ENCODE data around the gene OSBPL1A.

Gene OSBPL1A

DNA sequence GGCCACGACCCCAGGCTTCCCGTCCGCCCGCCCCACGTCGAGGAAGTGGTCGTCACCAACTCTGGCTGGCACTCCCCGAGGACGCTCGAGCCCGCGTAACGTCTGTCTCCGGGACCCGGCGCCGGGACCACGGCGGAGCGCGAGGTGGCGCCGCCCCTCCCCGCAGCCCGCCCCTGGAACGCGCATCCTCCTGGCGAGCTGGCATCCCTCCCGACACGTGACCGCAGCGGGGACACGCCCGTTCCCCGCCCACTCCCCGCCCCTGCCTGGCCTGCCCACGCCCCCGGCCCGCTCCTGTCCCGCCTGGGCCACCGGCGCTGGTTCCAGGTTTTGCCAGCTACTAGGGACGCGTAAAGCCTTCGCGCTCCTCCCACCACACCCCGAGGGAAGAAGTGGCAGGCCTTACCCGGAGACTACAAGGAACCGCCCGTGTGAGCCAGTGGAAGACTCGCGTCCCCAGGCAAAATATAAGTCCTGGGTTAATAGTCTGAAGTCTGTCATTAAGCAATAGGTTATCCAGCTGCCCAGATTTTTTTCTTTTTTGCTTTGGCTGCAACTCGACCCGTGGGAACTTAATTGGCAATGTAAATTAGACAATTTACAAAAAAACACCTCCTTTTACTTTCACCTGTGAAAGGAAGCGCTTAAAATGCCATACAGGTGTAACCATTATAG is at the start of gene OSBPL1A:
Gene OSBPL1A, minus strand, starts transcription at position 131 of the 675 bp plus-strand sequence. CDS start 20,291 bp downstream, outside the sequence.
- peak; percentile 92 to 97 for DNase-seq (ENCODE audit: low spot score in 2 of 2)
- Histone ChIP-seq H3K4me3 (peak within 1 kb of the TSS; percentile 59), H3K9me3 (no peaks in the 10 kb centered on the region), H3K36me3 (replicated peaks) (no peaks in the 10 kb centered on the region), H3K27me3 (ENCODE audit: low read depth) (no peaks in the 10 kb centered on the region), H3K4me1 (peaks cover 31% of the 10 kb centered on the region)
- in situ Hi-C loops (cut with MboI; ENCODE audit: low sequenced_read_pairs), result no loop called here

- in situ Hi-C loops (cut with MboI; ENCODE audit: low sequenced_read_pairs), result no loop called here
- no peaks in the 10 kb centered on the region for H3K4me1 ChIP-seq
These were observed 49.4 kb upstream of the OSBPL1A start for GRCh38 chr18:24446953-24447538.

DNA sequence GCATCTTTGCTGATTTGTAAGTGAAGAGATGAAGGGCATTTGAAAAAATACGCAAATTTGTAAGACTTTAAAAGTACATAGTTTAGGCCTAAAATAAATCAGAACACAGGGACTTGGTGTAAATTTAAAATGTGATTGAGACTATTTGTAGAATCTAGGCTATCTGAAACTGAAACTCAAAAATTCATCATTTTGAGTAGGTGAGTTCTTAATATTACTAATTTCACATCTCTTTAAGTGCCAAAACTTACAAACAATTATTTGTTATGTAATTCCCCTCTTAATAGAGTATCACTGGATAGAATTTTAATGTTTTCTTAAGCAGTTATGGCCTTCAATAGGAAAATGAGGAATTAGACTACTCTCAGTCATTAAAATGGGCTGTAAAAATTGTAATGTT is 48.8 kb upstream of the OSBPL1A start:
- no peak for DNase-seq (ENCODE audit: low spot score in 2 of 2)
- in situ Hi-C loops (cut with MboI; ENCODE audit: low sequenced_read_pairs), result no loop called here
- Histone ChIP-seq H3K4me1 (no peaks in the 10 kb centered on the region), H3K27me3 (ENCODE audit: low read depth) (no peaks in the 10 kb centered on the region), H3K9me3 (no peaks in the 10 kb centered on the region), H3K4me3 (no peak overlapping the region), H3K36me3 (replicated peaks) (peaks cover 73% of the 10 kb centered on the region)

More at GRCh38 chr18:24446953-24447538, 49.4 kb upstream of the OSBPL1A start:
- no peak for DNase-seq (ENCODE audit: low spot score in 2 of 2)
- no peaks in the 10 kb centered on the region for H3K27me3 ChIP-seq (ENCODE audit: low read depth)
- H3K9me3 ChIP-seq, result no peaks in the 10 kb centered on the region
- H3K4me3 ChIP-seq, result no peak overlapping the region
- H3K36me3 ChIP-seq (replicated peaks), result peaks cover 69% of the 10 kb centered on the region

GRCh38 chr18:24443870-24444269 is 46.2 kb upstream of the OSBPL1A start:
- H3K4me1 ChIP-seq, result no peaks in the 10 kb centered on the region
- no peak for DNase-seq (ENCODE audit: low spot score in 2 of 2)
- no peaks in the 10 kb centered on the region for H3K27me3 ChIP-seq (ENCODE audit: low read depth)
- H3K36me3 ChIP-seq (replicated peaks), result peaks cover 60% of the 10 kb centered on the region
- in situ Hi-C loops (cut with MboI; ENCODE audit: low sequenced_read_pairs), result no loop called here
- no peak overlapping the region for H3K4me3 ChIP-seq
- no peaks in the 10 kb centered on the region for H3K9me3 ChIP-seq

DNA sequence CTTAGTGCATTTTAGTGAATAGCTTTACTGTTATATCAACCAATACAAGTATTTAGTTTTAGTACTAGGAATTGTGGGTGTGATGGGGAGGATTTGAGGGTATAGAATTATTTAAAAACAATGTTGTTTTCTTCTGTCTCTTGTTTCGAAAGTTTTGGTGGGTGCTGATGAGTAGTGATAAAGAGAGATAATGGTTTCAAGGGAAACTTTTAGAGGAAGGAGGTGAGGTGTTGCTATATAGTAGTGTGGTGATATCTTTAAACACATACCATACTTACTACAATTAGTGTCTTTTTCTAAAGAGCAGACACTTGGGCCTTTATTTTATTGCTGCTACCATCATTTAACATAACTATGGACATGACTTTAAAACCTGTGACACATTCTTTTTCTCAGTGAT is 39.3 kb upstream of the OSBPL1A start:
- Histone ChIP-seq H3K36me3 (replicated peaks) (peaks cover 38% of the 10 kb centered on the region), H3K4me3 (no peak overlapping the region), H3K27me3 (ENCODE audit: low read depth) (no peaks in the 10 kb centered on the region), H3K4me1 (peaks cover 11% of the 10 kb centered on the region), H3K9me3 (no peaks in the 10 kb centered on the region)
- DNase-seq (ENCODE audit: low spot score in 2 of 2), result peak in 1 of 2 experiments; percentile 60
- in situ Hi-C loops (cut with MboI; ENCODE audit: low sequenced_read_pairs), result no loop called here

DNA sequence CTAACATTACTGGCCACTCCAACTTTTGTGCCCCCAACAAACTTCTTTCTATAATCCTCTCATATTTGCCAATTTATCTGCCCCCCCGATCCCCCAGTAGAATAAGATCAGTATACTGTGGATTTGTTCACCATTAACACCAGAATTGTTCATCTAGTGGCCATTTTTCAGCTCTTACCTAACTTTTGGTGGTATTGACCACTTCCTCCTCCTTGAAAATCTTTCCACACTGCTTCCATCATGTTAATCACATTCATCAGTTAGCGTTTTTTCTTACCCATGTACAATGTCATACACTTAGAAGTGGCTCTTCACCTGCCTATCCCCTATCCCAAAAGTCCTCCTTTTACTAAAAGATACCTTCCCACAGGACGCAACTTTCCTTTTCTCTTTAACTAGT is 35.0 kb upstream of the OSBPL1A start:
- no peak overlapping the region for H3K4me3 ChIP-seq
- no peak for DNase-seq (ENCODE audit: low spot score in 2 of 2)
- in situ Hi-C loops (cut with MboI; ENCODE audit: low sequenced_read_pairs), result no loop called here
- no peaks in the 10 kb centered on the region for H3K27me3 ChIP-seq (ENCODE audit: low read depth)
- H3K9me3 ChIP-seq, result no peaks in the 10 kb centered on the region
- peaks cover 17% of the 10 kb centered on the region for H3K4me1 ChIP-seq
- peaks cover 28% of the 10 kb centered on the region for H3K36me3 ChIP-seq (replicated peaks)

DNA sequence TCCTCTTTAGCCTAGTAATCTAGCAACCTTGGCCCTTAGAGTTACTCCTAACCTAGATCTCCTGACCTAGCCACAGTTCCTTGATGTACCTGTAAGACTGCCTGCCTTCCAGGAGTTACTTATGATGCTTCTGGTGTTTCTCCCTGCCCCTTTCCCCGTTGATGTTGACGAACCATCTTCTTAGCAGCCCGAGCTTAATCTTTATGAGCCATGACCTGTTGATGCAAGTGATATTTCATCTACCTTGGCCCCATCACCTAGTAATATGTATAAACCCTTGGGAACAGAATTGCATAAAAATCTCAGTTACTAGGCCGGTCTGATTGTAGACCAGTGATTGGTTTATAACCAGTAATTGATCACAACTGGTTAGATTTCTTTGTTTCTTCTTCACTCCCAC is 31.6 kb upstream of the OSBPL1A start:
- H3K9me3 ChIP-seq, result peaks cover 3% of the 10 kb centered on the region; the same call in 1 of the 2 replicates
- peaks cover 22% of the 10 kb centered on the region for H3K36me3 ChIP-seq (replicated peaks)
- no peak overlapping the region for H3K4me3 ChIP-seq
- H3K27me3 ChIP-seq (ENCODE audit: low read depth), result no peaks in the 10 kb centered on the region
- peaks cover 13% of the 10 kb centered on the region for H3K4me1 ChIP-seq
- DNase-seq (ENCODE audit: low spot score in 2 of 2), result no peak
- in situ Hi-C loops (cut with MboI; ENCODE audit: low sequenced_read_pairs), result no loop called here

GRCh38 chr18:24428709-24429108 is 31.1 kb upstream of the OSBPL1A start:
- in situ Hi-C loops (cut with MboI; ENCODE audit: low sequenced_read_pairs), result no loop called here

DNA sequence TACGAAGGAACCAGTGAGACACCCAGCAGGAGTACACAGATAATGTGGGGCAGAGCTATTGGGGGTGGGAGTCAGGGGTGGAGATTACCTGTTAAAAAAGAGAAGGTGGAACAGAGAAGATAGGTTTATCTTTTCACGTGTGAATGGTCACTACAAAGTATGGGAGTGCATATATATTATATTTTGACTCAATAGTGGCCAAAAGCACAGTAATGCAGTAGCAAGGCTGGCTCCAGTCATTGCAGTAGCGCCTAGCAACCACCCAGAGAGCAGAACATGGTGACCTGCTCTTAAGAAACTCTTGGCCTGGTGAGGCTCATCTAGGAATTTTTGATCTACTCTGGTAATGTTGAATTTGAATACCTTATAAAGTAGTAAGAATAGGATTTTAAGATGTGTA is 29.9 kb upstream of the OSBPL1A start:
- Histone ChIP-seq H3K4me1 (peaks cover 13% of the 10 kb centered on the region), H3K27me3 (ENCODE audit: low read depth) (no peaks in the 10 kb centered on the region), H3K9me3 (peaks cover 3% of the 10 kb centered on the region; the same call in 1 of the 2 replicates), H3K4me3 (peak overlapping the region; percentile 69), H3K36me3 (replicated peaks) (peaks cover 19% of the 10 kb centered on the region)
- in situ Hi-C loops (cut with MboI; ENCODE audit: low sequenced_read_pairs), result no loop called here
- DNase-seq (ENCODE audit: low spot score in 2 of 2), result peak in 1 of 2 experiments; percentile 18

More at GRCh38 chr18:24428709-24429108, 31.1 kb upstream of the OSBPL1A start:
- no peak for DNase-seq (ENCODE audit: low spot score in 2 of 2)
- Histone ChIP-seq H3K9me3 (peaks cover 3% of the 10 kb centered on the region; the same call in 1 of the 2 replicates), H3K36me3 (replicated peaks) (peaks cover 22% of the 10 kb centered on the region), H3K27me3 (ENCODE audit: low read depth) (no peaks in the 10 kb centered on the region), H3K4me3 (no peak overlapping the region), H3K4me1 (peaks cover 13% of the 10 kb centered on the region)

DNA sequence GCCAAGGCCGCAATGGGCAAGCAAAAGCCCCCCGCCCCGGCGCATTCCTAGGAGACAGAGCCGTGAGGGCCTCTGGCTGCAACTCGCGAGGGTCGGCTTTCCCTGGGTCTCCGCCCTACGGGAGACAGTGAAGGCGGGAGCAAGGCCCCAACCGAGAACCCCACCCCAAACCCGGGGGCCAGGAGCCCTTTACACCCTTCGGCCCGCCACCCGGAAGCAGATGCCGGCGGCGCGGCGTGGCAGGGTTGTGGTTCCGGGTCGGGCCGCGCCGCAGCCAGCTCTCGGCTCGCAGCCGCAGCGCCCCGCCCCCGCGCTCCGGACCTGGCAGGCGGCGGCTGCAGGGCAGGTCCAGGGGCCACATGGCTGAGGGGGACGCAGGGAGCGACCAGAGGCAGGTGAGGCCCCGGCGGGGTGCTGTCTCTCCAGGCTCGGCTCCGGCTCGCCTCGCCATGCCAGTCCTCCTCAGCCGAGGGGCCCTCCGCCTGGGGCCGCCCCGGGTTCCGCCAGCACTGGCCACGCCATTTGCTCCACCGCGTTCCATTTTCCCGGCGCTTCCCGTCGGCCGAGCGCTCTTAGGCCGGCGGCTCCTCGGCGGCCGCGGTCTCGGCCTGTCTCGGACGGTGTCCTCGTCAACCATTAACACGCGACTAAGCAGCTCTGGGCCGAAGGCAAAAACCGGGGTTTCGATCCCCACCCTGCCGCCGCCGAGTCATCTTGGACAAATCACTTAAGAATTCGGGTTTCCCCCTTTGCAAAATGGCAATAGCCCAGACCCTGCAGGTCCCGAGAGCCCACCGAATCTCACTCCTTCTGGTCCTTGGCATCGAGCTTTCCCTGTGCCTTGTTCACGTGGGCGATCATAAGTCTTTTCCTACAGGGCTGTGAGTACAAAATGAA is 29.0 kb upstream of the OSBPL1A start, which contains the start of gene IMPACT:
Gene IMPACT, plus strand, starts transcription at position 273 of the 897 bp plus-strand sequence. Its CDS starts 87 bp downstream, at position 360.
- peak; percentile 65 to 88 for DNase-seq (ENCODE audit: low spot score in 2 of 2)
- H3K4me3 ChIP-seq, result peak within 1 kb of the TSS; percentile 69

GRCh38 chr18:24426073-24426397 is 28.4 kb upstream of the OSBPL1A start:
- DNase-seq (ENCODE audit: low spot score in 2 of 2), result no peak
- Histone ChIP-seq H3K4me1 (peaks cover 13% of the 10 kb centered on the region), H3K36me3 (replicated peaks) (peaks cover 11% of the 10 kb centered on the region), H3K27me3 (ENCODE audit: low read depth) (no peaks in the 10 kb centered on the region), H3K4me3 (peak overlapping the region; percentile 69), H3K9me3 (peaks cover 3% of the 10 kb centered on the region; the same call in 1 of the 2 replicates)
- in situ Hi-C loops (cut with MboI; ENCODE audit: low sequenced_read_pairs), result no loop called here

More for the DNA sequence above, 29.0 kb upstream of the OSBPL1A start, which contains the start of gene IMPACT:
- H3K27me3 ChIP-seq (ENCODE audit: low read depth), result no peaks in the 10 kb centered on the region
- H3K9me3 ChIP-seq, result peaks cover 3% of the 10 kb centered on the region; the same call in 1 of the 2 replicates
- H3K4me1 ChIP-seq, result peaks cover 13% of the 10 kb centered on the region
- peaks cover 11% of the 10 kb centered on the region for H3K36me3 ChIP-seq (replicated peaks)
- in situ Hi-C loops (cut with MboI; ENCODE audit: low sequenced_read_pairs), result no loop called here

DNA sequence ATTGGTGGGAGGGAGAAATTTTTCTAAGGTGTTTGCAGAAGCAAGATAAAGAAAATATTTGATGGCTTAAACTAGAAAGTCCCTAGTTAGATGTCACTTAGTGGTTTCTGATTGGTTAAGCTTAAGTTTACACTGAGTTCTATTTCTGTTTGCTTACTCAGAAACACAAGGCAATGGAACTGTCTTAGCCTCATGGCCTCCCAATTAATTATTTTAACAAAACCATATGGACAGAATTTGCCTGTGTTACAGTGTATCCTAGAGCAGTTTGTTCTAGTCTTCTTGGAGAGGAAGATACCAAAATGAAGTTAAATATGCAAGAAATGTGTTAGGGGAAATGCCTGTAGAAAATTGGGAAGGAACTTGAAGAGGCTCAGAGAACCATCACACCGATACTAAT is 24.2 kb upstream of the OSBPL1A start:
- Histone ChIP-seq H3K9me3 (peaks cover 3% of the 10 kb centered on the region; the same call in 1 of the 2 replicates), H3K27me3 (ENCODE audit: low read depth) (no peaks in the 10 kb centered on the region), H3K36me3 (replicated peaks) (no peaks in the 10 kb centered on the region), H3K4me1 (peaks cover 4% of the 10 kb centered on the region; the same call in 1 of the 2 replicates), H3K4me3 (no peak overlapping the region)
- DNase-seq (ENCODE audit: low spot score in 2 of 2), result no peak
- in situ Hi-C loops (cut with MboI; ENCODE audit: low sequenced_read_pairs), result no loop called here

- Histone ChIP-seq H3K27me3 (ENCODE audit: low read depth) (no peaks in the 10 kb centered on the region), H3K9me3 (no peaks in the 10 kb centered on the region), H3K4me3 (no peak overlapping the region), H3K4me1 (no peaks in the 10 kb centered on the region), H3K36me3 (replicated peaks) (no peaks in the 10 kb centered on the region)
- in situ Hi-C loops (cut with MboI; ENCODE audit: low sequenced_read_pairs), result no loop called here
- no peak for DNase-seq (ENCODE audit: low spot score in 2 of 2)
These were observed 22.9 kb upstream of the OSBPL1A start for GRCh38 chr18:24420551-24420950.
